Measurements from ENCODE around the gene PKP4. TPM values are rescaled to one million over a fixed set of nuclear protein-coding genes. Genes with fewer than 3 reads are reported as not detected.

Gene PKP4
- total RNA-seq, 1 experiment from 2014 or later: 55.2 TPM

DNA sequence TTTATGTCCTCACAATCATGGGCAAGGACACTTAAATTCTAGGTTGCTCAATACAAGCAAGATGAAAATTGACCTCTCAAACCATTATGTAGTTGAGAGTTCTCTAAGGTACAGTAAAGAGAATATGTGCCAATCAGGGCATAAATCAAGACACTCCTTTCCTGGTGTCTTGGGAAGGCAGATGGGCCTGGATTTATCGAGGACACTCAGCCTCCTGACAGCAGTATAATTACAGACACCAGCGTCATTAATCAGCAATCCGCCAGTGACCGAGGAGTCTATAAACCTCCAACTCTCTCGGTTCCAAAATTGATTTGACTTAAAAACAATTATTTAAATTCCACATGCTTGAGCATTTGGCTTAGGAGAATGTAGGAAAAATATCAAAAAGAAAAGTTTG lies 262.7 kb downstream of the PKP4 start:
- H3K4me3 ChIP-seq (replicated peaks in 1 of 2; ENCODE audit: low read depth in 1 of 2, low read length in 2 of 2): no peak overlapping the region
- no peak overlapping the region for H2AFZ ChIP-seq (ENCODE audit: low read depth, low read length, poor library complexity, severe bottlenecking)
- intact Hi-C loops (cut with micrococcal nuclease): no loop called here
- H3K27ac ChIP-seq (ENCODE audit: low read depth, low read length): no peak overlapping the region
- no peaks in the 10 kb centered on the region for H3K9me3 ChIP-seq (ENCODE audit: control insufficient read depth in 1 of 2, insufficient read depth in 1 of 2, low read depth in 1 of 2, low read length in 2 of 2)
- peaks cover 6 to 12% of the 10 kb centered on the region in 2 experiments for H3K4me1 ChIP-seq (ENCODE audit: control insufficient read depth in 1 of 2, insufficient read depth in 2 of 2, low read length in 2 of 2)
- no peak for ATAC-seq
- H3K79me2 ChIP-seq (ENCODE audit: insufficient read depth, low read length): no peaks in the 10 kb centered on the region
- TF ChIP-seq EGR1 (IDR thresholded peaks at IDR 0.05; ENCODE audit: low read depth): no peak
- no peak for TF ChIP-seq RAD21 (IDR thresholded peaks at IDR 0.05; ENCODE audit: low read depth)
- TF ChIP-seq FOSL1 (IDR thresholded peaks at IDR 0.05; ENCODE audit: low read depth): no peak
- no peak for TF ChIP-seq POLR2A (IDR thresholded peaks at IDR 0.05; ENCODE audit: borderline replicate concordance, extremely low read depth, insufficient read depth, insufficient read length)
- DNase-seq (ENCODE audit: low read depth, low spot score): no peak
- no peaks in the 10 kb centered on the region for H3K36me3 ChIP-seq (ENCODE audit: control insufficient read depth in 1 of 2, insufficient read depth in 2 of 2, low read length in 2 of 2)
- no TSS peak for BruUV-seq (replicated peaks)
- RAD21 ChIA-PET (ENCODE audit: low non-redundant PET in 1 of 2, low total read pairs in 2 of 2, uncharacterized antibody in 2 of 2, unreplicated experiment in 2 of 2): no interaction called here
- no peaks in the 10 kb centered on the region for H3K9me2 ChIP-seq (ENCODE audit: insufficient read depth)
- no peak overlapping the region for H3K4me2 ChIP-seq (ENCODE audit: low read length)
- CTCF ChIA-PET: no interaction called here
- H3K27me3 ChIP-seq (ENCODE audit: insufficient read depth, low read length): no peaks in the 10 kb centered on the region
- H4K20me1 ChIP-seq (ENCODE audit: insufficient read depth): no peaks in the 10 kb centered on the region
- no peak overlapping the region for H3K9ac ChIP-seq (ENCODE audit: low read length)
- POLR2A ChIA-PET: no interaction called here

DNA sequence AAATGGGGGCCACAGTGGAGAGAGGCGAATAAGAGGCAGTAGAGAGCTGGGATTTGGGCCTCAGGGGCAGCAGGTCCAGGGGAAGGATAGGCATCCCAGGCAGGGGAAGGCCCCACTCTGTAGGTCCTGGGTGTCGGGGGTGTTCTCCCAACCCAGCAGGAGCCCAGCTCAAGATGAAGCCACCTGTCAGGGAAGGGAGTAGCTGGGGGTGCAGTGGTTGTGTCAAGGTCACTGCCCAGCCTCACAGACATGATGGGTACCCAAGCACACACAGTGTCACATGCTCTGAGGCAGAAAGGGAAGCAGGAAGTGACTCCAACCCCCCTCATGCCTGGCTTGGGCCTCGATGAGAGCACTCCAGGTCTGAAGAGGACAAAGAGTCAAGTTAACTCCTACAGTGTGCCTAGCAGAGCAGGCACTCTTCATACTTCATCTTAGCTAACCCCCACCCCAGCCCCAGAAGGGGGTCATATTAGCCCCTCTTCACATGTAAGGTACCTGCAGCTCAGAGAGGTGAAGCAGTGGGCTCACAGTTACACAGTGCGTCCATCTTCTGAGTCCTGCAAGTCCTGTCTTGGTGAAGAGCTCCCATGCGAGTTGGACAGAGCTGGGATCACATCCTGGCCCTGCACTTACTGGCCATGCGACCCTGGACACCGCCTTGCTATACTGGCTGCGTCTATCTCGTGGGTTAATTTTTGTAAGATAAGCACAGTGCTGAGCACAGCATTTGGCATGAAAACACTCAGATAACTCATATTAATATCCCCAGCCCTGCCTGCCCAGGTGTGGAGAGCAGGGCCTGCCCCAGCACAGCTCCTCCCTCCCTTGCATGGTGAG lies 265.7 kb downstream of the PKP4 start:
- no peak for TF ChIP-seq YY1 (IDR thresholded peaks at IDR 0.05; ENCODE audit: extremely low read depth, insufficient replicate concordance, low read depth, low read length)
- TF ChIP-seq, protein P1, sequence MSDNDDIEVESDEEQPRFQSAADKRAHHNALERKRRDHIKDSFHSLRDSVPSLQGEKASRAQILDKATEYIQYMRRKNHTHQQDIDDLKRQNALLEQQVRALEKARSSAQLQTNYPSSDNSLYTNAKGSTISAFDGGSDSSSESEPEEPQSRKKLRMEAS (IDR thresholded peaks at IDR 0.05): no peak
- no peak for TF ChIP-seq POLR2A (IDR thresholded peaks at IDR 0.05; ENCODE audit: borderline replicate concordance, extremely low read depth, insufficient read depth, insufficient read length)
- no peak for TF ChIP-seq RAD21 (IDR thresholded peaks at IDR 0.05; ENCODE audit: low read depth)
- no peak for TF ChIP-seq SP1 (IDR thresholded peaks at IDR 0.05; ENCODE audit: low read depth)
- TF ChIP-seq SIN3A (IDR thresholded peaks at IDR 0.05; ENCODE audit: low read depth): no peak
- TF ChIP-seq POLR2AphosphoS5 (IDR thresholded peaks at IDR 0.05; ENCODE audit: low read depth, low read length): no peak
- no peak for TF ChIP-seq ELF1 (IDR thresholded peaks at IDR 0.05; ENCODE audit: borderline replicate concordance, low read depth)
- TF ChIP-seq, protein P2, sequence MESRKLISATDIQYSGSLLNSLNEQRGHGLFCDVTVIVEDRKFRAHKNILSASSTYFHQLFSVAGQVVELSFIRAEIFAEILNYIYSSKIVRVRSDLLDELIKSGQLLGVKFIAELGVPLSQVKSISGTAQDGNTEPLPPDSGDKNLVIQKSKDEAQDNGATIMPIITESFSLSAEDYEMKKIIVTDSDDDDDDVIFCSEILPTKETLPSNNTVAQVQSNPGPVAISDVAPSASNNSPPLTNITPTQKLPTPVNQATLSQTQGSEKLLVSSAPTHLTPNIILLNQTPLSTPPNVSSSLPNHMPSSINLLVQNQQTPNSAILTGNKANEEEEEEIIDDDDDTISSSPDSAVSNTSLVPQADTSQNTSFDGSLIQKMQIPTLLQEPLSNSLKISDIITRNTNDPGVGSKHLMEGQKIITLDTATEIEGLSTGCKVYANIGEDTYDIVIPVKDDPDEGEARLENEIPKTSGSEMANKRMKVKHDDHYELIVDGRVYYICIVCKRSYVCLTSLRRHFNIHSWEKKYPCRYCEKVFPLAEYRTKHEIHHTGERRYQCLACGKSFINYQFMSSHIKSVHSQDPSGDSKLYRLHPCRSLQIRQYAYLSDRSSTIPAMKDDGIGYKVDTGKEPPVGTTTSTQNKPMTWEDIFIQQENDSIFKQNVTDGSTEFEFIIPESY (IDR thresholded peaks at IDR 0.05; ENCODE audit: extremely low read depth, insufficient replicate concordance, low read length): no peak
- H3K4me1 ChIP-seq (ENCODE audit: control insufficient read depth in 1 of 2, insufficient read depth in 2 of 2, low read length in 2 of 2): peaks cover 10 to 20% of the 10 kb centered on the region in 2 experiments
- DNase-seq (ENCODE audit: low read depth, low spot score) (no peak), ATAC-seq (no peak)
- ChIA-PET RAD21 (ENCODE audit: low non-redundant PET in 1 of 2, low total read pairs in 2 of 2, uncharacterized antibody in 2 of 2, unreplicated experiment in 2 of 2) (no interaction called here), POLR2A (no interaction called here), CTCF (interaction anchor here (1.4 to 2.4 kb wide), 3 partner anchors 9 to 23 kb away, joined by 5 to 20 read pairs (median 12); no protein-coding TSS in a partner anchor)
- no peak overlapping the region for H2AFZ ChIP-seq (ENCODE audit: low read depth, low read length, poor library complexity, severe bottlenecking)
- no peak overlapping the region for H3K4me3 ChIP-seq (replicated peaks in 1 of 2; ENCODE audit: low read depth in 1 of 2, low read length in 2 of 2)
- no peak overlapping the region for H3K9ac ChIP-seq (ENCODE audit: low read length)
- no peaks in the 10 kb centered on the region for H3K27me3 ChIP-seq (ENCODE audit: insufficient read depth, low read length)
- no peaks in the 10 kb centered on the region for H3K79me2 ChIP-seq (ENCODE audit: insufficient read depth, low read length)
- H3K9me2 ChIP-seq (ENCODE audit: insufficient read depth): no peaks in the 10 kb centered on the region
- no peak overlapping the region for H3K27ac ChIP-seq (ENCODE audit: low read depth, low read length)
- no peak overlapping the region for H3K4me2 ChIP-seq (ENCODE audit: low read length)
- H3K36me3 ChIP-seq (ENCODE audit: control insufficient read depth in 1 of 2, insufficient read depth in 2 of 2, low read length in 2 of 2): no peaks in the 10 kb centered on the region
- intact Hi-C loops (cut with micrococcal nuclease): no loop called here
- BruUV-seq (replicated peaks): no TSS peak
- H4K20me1 ChIP-seq (ENCODE audit: insufficient read depth): no peaks in the 10 kb centered on the region
- H3K9me3 ChIP-seq (ENCODE audit: control insufficient read depth in 1 of 2, insufficient read depth in 1 of 2, low read depth in 1 of 2, low read length in 2 of 2): no peaks in the 10 kb centered on the region

Data from HCT116 (cell line).